ENCODE measurements around the gene FOXP1. TPM values are rescaled to one million over a fixed set of nuclear protein-coding genes. Genes with fewer than 3 reads are reported as not detected.

The FOXP1 gene
- total and polyA plus RNA-seq, 2 of the 8 experiments (the other 6 are each of a cell fraction or from before 2014, with no cell fraction given), result 13.9 to 25.4 TPM

DNA sequence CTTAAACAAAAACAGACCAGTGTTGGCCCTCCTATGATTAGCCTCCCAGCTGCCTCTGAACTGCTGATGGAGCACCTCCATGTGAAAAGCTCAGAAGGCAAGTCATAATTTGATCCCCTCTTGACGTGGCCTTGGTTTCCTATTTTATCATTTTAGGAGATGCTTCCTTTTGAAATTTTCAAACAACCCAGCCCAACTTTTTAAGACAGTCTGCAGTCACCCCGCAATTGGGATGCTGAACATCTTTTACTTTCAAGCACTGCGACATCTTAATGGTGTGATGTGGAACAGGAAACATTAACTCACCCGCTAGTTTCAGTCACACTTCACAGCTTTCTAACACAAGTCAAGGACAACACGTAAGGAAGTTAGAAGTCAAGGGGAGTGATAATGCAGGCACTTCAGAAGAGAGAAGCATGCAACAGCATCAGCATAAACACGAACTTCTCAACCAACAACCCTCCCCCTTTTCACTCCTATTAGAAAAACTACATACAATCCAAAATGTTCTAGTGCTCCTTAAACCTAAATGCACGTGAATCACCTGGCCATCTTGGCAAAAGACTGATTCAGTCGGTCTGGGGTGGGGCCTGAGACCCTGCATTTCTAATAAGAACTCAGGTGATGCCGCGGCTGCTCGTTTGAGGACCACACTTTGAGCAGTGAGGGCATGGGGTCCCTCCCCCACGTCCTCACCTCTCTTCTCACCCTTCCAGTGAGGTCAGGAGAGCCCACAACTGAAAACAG lies 161.5 kb downstream of the FOXP1 start:
- Histone ChIP-seq H2BK15ac (ENCODE audit: low read length) (no peak overlapping the region), H3K56ac (replicated peaks; ENCODE audit: insufficient read length, low read depth, low read length) (no peak overlapping the region), H3K14ac (ENCODE audit: insufficient read length) (no peak overlapping the region), H3K9ac (replicated peaks in 1 of 4; ENCODE audit: extremely low read depth in 1 of 4, low read depth in 3 of 4, low read length in 3 of 4) (no peak overlapping the region), H4K5ac (ENCODE audit: insufficient read length, low read depth, low read length) (no peak overlapping the region), H3K27ac (ENCODE audit: low read depth, low read length) (no peak overlapping the region), H3K18ac (ENCODE audit: extremely low read depth, low read length) (no peak overlapping the region), H3K79me1 (ENCODE audit: low read depth, low read length) (no peaks in the 10 kb centered on the region; the same call in 1 of the 2 replicates), H3K9me3 (ENCODE audit: insufficient read depth in 2 of 2, low read depth in 1 of 2, low read length in 1 of 2) (no peaks in the 10 kb centered on the region), H3K4me2 (ENCODE audit: insufficient read depth in 1 of 2, low read depth in 2 of 2, low read length in 2 of 2) (no peak overlapping the region), H4K20me1 (replicated peaks in 1 of 2; ENCODE audit: control insufficient read depth in 1 of 2, insufficient read depth in 2 of 2, low read length in 2 of 2) (no peaks in the 10 kb centered on the region), H3K36me3 (ENCODE audit: control insufficient read depth in 2 of 4, insufficient read depth in 4 of 4, low read length in 3 of 4) (no peaks in the 10 kb centered on the region), H2AK5ac (ENCODE audit: low read depth, low read length) (no peak overlapping the region), H2BK20ac (ENCODE audit: low read length) (no peak overlapping the region), H2AFZ (ENCODE audit: low read length) (no peak overlapping the region), H3K79me2 (ENCODE audit: control insufficient read depth in 1 of 2, insufficient read depth in 2 of 2, low read length in 2 of 2) (no peaks in the 10 kb centered on the region), H3K4ac (replicated peaks; ENCODE audit: insufficient read length, low read depth, low read length) (no peak overlapping the region), H4K8ac (ENCODE audit: extremely low read depth, insufficient read depth, low read length) (no peak overlapping the region), H3K23me2 (ENCODE audit: low read depth, low read length) (no peaks in the 10 kb centered on the region), H3K23ac (ENCODE audit: insufficient read length) (no peak overlapping the region), H3K4me3 (ENCODE audit: extremely low read depth in 1 of 4, insufficient read depth in 2 of 4, low read depth in 3 of 4, low read length in 4 of 4) (no peak overlapping the region), H2BK5ac (ENCODE audit: low read depth, low read length) (no peak overlapping the region), H2BK120ac (replicated peaks; ENCODE audit: low read depth, low read length) (no peak overlapping the region), H3K4me1 (replicated peaks in 1 of 4; ENCODE audit: control insufficient read depth in 3 of 4, insufficient read depth in 4 of 4, low read length in 3 of 4) (no peaks in the 10 kb centered on the region), H4K91ac (replicated peaks; ENCODE audit: insufficient read length, low read length) (no peak overlapping the region), H3K27me3 (replicated peaks in 1 of 4; ENCODE audit: control insufficient read depth in 3 of 4, extremely low read depth in 1 of 4, insufficient read depth in 3 of 4, low read length in 3 of 4) (no peaks in the 10 kb centered on the region), H2BK12ac (ENCODE audit: low read depth, low read length) (no peak overlapping the region)
- no peak for FAIRE-seq
- no peak for DNase-seq (ENCODE audit: low read depth in 1 of 2, low spot score in 2 of 2)
- ChIA-PET CTCF (ENCODE audit: partially characterized antibody) (interaction anchor here (0.7 kb wide), 1 partner anchor 11 kb away, joined by 3 read pairs; no protein-coding TSS in a partner anchor), POLR2A (ENCODE audit: partially characterized antibody) (no interaction called here)
- 89% methylated on average over 12 of the region's 12 CpGs; no CpG with 5 or more reads in 1 of the 2 experiments for WGBS, 2 experiments (ENCODE audit: extremely low coverage in 1 of 2, insufficient coverage in 1 of 2, insufficient read length in 1 of 2, insufficient replicate concordance in 2 of 2, low coverage in 1 of 2, low lambda C conversion rate in 2 of 2, missing lambda C conversion rate in 1 of 2)
- TF ChIP-seq SRF (IDR thresholded peaks at IDR 0.05; ENCODE audit: low read depth, low read length), result no peak
- TF ChIP-seq TAF7 (optimal IDR thresholded peaks at IDR 0.05; ENCODE audit: borderline replicate concordance, low read depth, low read length), result no peak
- no peak for TF ChIP-seq PHF8 (conservative IDR thresholded peaks at IDR 0.05; ENCODE audit: low read depth, low read length)
- TF ChIP-seq SP1 (IDR thresholded peaks at IDR 0.05; ENCODE audit: low read depth, low read length), result no peak
- TF ChIP-seq TCF12 (IDR thresholded peaks at IDR 0.05; ENCODE audit: low read depth, low read length), result no peak
- TF ChIP-seq, protein P1, sequence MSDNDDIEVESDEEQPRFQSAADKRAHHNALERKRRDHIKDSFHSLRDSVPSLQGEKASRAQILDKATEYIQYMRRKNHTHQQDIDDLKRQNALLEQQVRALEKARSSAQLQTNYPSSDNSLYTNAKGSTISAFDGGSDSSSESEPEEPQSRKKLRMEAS (IDR thresholded peaks at IDR 0.05), result no peak
- TF ChIP-seq RBBP5 (IDR thresholded peaks at IDR 0.05; ENCODE audit: borderline replicate concordance, low read depth, low read length), result no peak
- no peak for TF ChIP-seq CTBP2 (IDR thresholded peaks at IDR 0.05; ENCODE audit: borderline replicate concordance, insufficient read depth, insufficient read length, low read length)
- no peak for TF ChIP-seq SP4 (IDR thresholded peaks at IDR 0.05; ENCODE audit: low read length)
- TF ChIP-seq YY1 (IDR thresholded peaks at IDR 0.05; ENCODE audit: low read depth, low read length), result no peak
- no peak for TF ChIP-seq SIX5 (IDR thresholded peaks at IDR 0.05; ENCODE audit: low read depth, low read length)
- no peak for TF ChIP-seq RXRA (IDR thresholded peaks at IDR 0.05; ENCODE audit: insufficient read depth, low read depth, low read length)
- TF ChIP-seq NANOG (IDR thresholded peaks at IDR 0.05; ENCODE audit: insufficient read depth, low read depth, low read length, poor library complexity, severe bottlenecking), result no peak
- TF ChIP-seq MAFK (IDR thresholded peaks at IDR 0.05; ENCODE audit: low read depth, low read length), result no peak

Data from H1 (cell line).